WTC11 (cell line): ENCODE data around the gene DNAL4. TPM values are rescaled to one million over a fixed set of nuclear protein-coding genes. Genes with fewer than 3 reads are reported as not detected.
A peak's percentile ranks its signal among the peaks of the same experiment; 100 is the strongest.

Experiments used
- ATAC-seq: fragments of 200-7000 bp; cut with Tn5 transposase; 2 replicates; pipeline ENCODE4 v1.10.0; 2021; ENCODE audit warnings: mild to moderate bottlenecking, moderate library complexity
- CTCF ChIA-PET: fragments of 300-600 bp; sonication (Branson Sonifier 250); formaldehyde crosslinking; loops from one replicate; lab custom pipeline; 2021; ENCODE audit warnings: antibody characterized with exemption; lab: Charles Lee
- POLR2A ChIA-PET: fragments of 350-600 bp; sonication (Branson Sonifier 250); formaldehyde crosslinking; loops from one replicate; lab custom pipeline; 2021; ENCODE audit warnings: antibody characterized with exemption; lab: Charles Lee
- DNase-seq: peaks from one replicate; pipeline ENCODE4 v3.0.0; 2021; ENCODE audit warnings: low spot score
- H3K27ac Mint-ChIP-seq: 2 replicates; pipeline ENCODE4 v1.8.0; 2021; ENCODE audit warnings: mixed read lengths
- H3K27me3 Mint-ChIP-seq: 2 replicates; pipeline ENCODE4 v1.8.0; 2021; ENCODE audit warnings: low read depth, mild to moderate bottlenecking, moderate library complexity, mixed read lengths
- H3K36me3 Mint-ChIP-seq: 2 replicates; pipeline ENCODE4 v1.8.0; 2021; ENCODE audit warnings: mixed read lengths
- H3K4me1 Mint-ChIP-seq: 2 replicates; pipeline ENCODE4 v1.8.0; 2022; ENCODE audit warnings: mixed read lengths
- H3K4me3 Mint-ChIP-seq: 2 replicates; pipeline ENCODE4 v1.8.0; 2021; ENCODE audit warnings: mild to moderate bottlenecking, moderate library complexity, mixed read lengths
- H3K9me3 Mint-ChIP-seq: 2 replicates; pipeline ENCODE4 v1.8.0; 2021; ENCODE audit warnings: mixed read lengths
- ARID4B ChIP-seq: sonication (generic); formaldehyde crosslinking; IDR thresholded peaks from 2 replicates; pipeline ENCODE4 v1.8.0; 2023; ENCODE audit warnings: missing genetic modification reagents, mild to moderate bottlenecking, borderline replicate concordance
- ATF2 ChIP-seq: sonication (generic); formaldehyde crosslinking; IDR thresholded peaks from 2 replicates; pipeline ENCODE4 v1.8.1; 2022; ENCODE audit warnings: low read depth, missing genetic modification reagents, borderline replicate concordance
- ATF3 ChIP-seq: sonication (generic); formaldehyde crosslinking; conservative IDR thresholded peaks from 2 replicates; pipeline ENCODE4 v1.8.1; 2022; ENCODE audit warnings: mild to moderate bottlenecking, missing genetic modification reagents
- ATF6 ChIP-seq: sonication (generic); formaldehyde crosslinking; IDR thresholded peaks from 2 replicates; pipeline ENCODE4 v1.8.1; 2023; ENCODE audit warnings: mild to moderate bottlenecking, missing genetic modification reagents
- CREM ChIP-seq: sonication (generic); formaldehyde crosslinking; IDR thresholded peaks from 2 replicates; pipeline ENCODE4 v1.8.1; 2022; ENCODE audit warnings: mild to moderate bottlenecking, missing genetic modification reagents, moderate library complexity
- EMX1 ChIP-seq: fragments of 250-450 bp; sonication (Bioruptor Pico); IDR thresholded peaks from 2 replicates; pipeline ENCODE4 v1.8.0; 2021; ENCODE audit warnings: mild to moderate bottlenecking
- ERG ChIP-seq: fragments of 250-450 bp; sonication (Bioruptor Pico); IDR thresholded peaks from 2 replicates; pipeline ENCODE4 v1.8.0; 2021; ENCODE audit warnings: mild to moderate bottlenecking
- GABPB1 ChIP-seq: sonication (generic); formaldehyde crosslinking; IDR thresholded peaks from 2 replicates; pipeline ENCODE4 v1.8.1; 2023; ENCODE audit warnings: mild to moderate bottlenecking, missing genetic modification reagents
- IRF1 ChIP-seq: sonication (generic); formaldehyde crosslinking; IDR thresholded peaks from 2 replicates; pipeline ENCODE4 v1.8.0; 2023; ENCODE audit warnings: missing genetic modification reagents
- JUN ChIP-seq: sonication (generic); formaldehyde crosslinking; IDR thresholded peaks from 2 replicates; pipeline ENCODE4 v1.8.0; 2023; ENCODE audit warnings: mild to moderate bottlenecking, missing genetic modification reagents
- KAT7 ChIP-seq: sonication (generic); formaldehyde crosslinking; IDR thresholded peaks from 2 replicates; pipeline ENCODE4 v1.8.1; 2023; ENCODE audit warnings: missing genetic modification reagents, mild to moderate bottlenecking, borderline replicate concordance
- MXD4 ChIP-seq: fragments of 250-450 bp; sonication (Bioruptor Pico); IDR thresholded peaks from 2 replicates; pipeline ENCODE4 v1.8.0; 2021; ENCODE audit warnings: mild to moderate bottlenecking, moderate library complexity, borderline replicate concordance
- RORB ChIP-seq: fragments of 250-450 bp; sonication (Bioruptor Pico); IDR thresholded peaks from 2 replicates; pipeline ENCODE4 v1.9.0; 2021; ENCODE audit warnings: mild to moderate bottlenecking
- SOX15 ChIP-seq: fragments of 250-450 bp; sonication (Bioruptor Pico); IDR thresholded peaks from 2 replicates; pipeline ENCODE4 v1.9.0; 2021; ENCODE audit warnings: mild to moderate bottlenecking
- SP1 ChIP-seq: sonication (generic); formaldehyde crosslinking; conservative IDR thresholded peaks from 2 replicates; pipeline ENCODE4 v1.8.1; 2022; ENCODE audit warnings: missing genetic modification reagents
- TEAD4 ChIP-seq: sonication (generic); formaldehyde crosslinking; IDR thresholded peaks from 2 replicates; pipeline ENCODE4 v1.8.0; 2022; ENCODE audit warnings: mild to moderate bottlenecking, missing genetic modification reagents
- USF2 ChIP-seq: sonication (generic); formaldehyde crosslinking; IDR thresholded peaks from 2 replicates; pipeline ENCODE4 v1.8.1; 2023; ENCODE audit warnings: mild to moderate bottlenecking, missing genetic modification reagents, moderate library complexity
- ZNF219 ChIP-seq: sonication (generic); formaldehyde crosslinking; IDR thresholded peaks from 2 replicates; pipeline ENCODE4 v1.8.0; 2023; ENCODE audit warnings: missing genetic modification reagents, mild to moderate bottlenecking, borderline replicate concordance
- ZNF263 ChIP-seq: sonication (generic); formaldehyde crosslinking; IDR thresholded peaks from 2 replicates; pipeline ENCODE4 v1.8.1; 2022; ENCODE audit warnings: low read depth, mild to moderate bottlenecking, moderate library complexity, missing genetic modification reagents
- total RNA-seq: library from RNA; stranded (reverse); gene quantifications from 3 replicates; pipeline ENCODE4 v1.2.3, GENCODE V29; 2021

The DNAL4 gene
- total RNA-seq, 1 experiment from 2014 or later, result 11.8 TPM

- no peak for TF ChIP-seq ATF6
- no peak for TF ChIP-seq MXD4 (CRISPR knock-in tag)
- TF ChIP-seq JUN (CRISPR knock-in tag), result no peak
These were observed 48.7 kb upstream of the DNAL4 start (continued) for GRCh38 chr22:38842512-38843200.

- Mint-ChIP-seq H3K27ac (no peak overlapping the region), H3K27me3 (peaks cover 58% of the 10 kb centered on the region), H3K36me3 (no peaks in the 10 kb centered on the region), H3K4me3 (peak overlapping the region; percentile 81; the same call in 1 of the 2 replicates), H3K4me1 (peaks cover 28% of the 10 kb centered on the region), H3K9me3 (no peaks in the 10 kb centered on the region)
- ChIA-PET CTCF (interaction anchor here (1.3 to 3.8 kb wide), 4 partner anchors 29 to 117 kb away, joined by 4 to 51 read pairs (median 7); no protein-coding TSS in a partner anchor), POLR2A (no interaction called here)
- ATAC-seq (no peak), DNase-seq (no peak)
- TF ChIP-seq CREM (no peak), ZNF263 (no peak), KAT7 (CRISPR knock-in tag) (no peak)
These were observed 47.7 kb upstream of the DNAL4 start for GRCh38 chr22:38841635-38842034.

GRCh38 chr22:38841211-38841610, 47.3 kb upstream of the DNAL4 start:
- Mint-ChIP-seq H3K27me3 (peaks cover 54% of the 10 kb centered on the region), H3K9me3 (no peaks in the 10 kb centered on the region), H3K27ac (no peak overlapping the region), H3K4me1 (peaks cover 31% of the 10 kb centered on the region), H3K36me3 (no peaks in the 10 kb centered on the region), H3K4me3 (no peak overlapping the region)
- no peak for ATAC-seq
- TF ChIP-seq ZNF219 (CRISPR knock-in tag) (no peak), ERG (CRISPR knock-in tag) (no peak), RORB (CRISPR knock-in tag) (no peak), ARID4B (no peak), ATF3 (CRISPR knock-in tag) (no peak), TEAD4 (CRISPR knock-in tag) (no peak)
- no peak for DNase-seq
- CTCF ChIA-PET, result interaction anchor here (1.3 to 3.8 kb wide), 3 partner anchors 29 to 75 kb away, joined by 4 to 51 read pairs (median 8); no protein-coding TSS in a partner anchor
- POLR2A ChIA-PET, result no interaction called here

GRCh38 chr22:38840129-38840528, 46.2 kb upstream of the DNAL4 start:
- no peaks in the 10 kb centered on the region for H3K9me3 Mint-ChIP-seq
- peaks cover 38% of the 10 kb centered on the region for H3K4me1 Mint-ChIP-seq
- H3K27ac Mint-ChIP-seq, result no peak overlapping the region
- H3K36me3 Mint-ChIP-seq, result no peaks in the 10 kb centered on the region
- DNase-seq, result no peak
- ChIA-PET CTCF (interaction anchor here (6.7 kb wide), 1 partner anchor 71 kb away, joined by 50 read pairs; no protein-coding TSS in a partner anchor), POLR2A (no interaction called here)
- no peak overlapping the region for H3K4me3 Mint-ChIP-seq
- no peak for ATAC-seq
- peaks cover 43% of the 10 kb centered on the region for H3K27me3 Mint-ChIP-seq
- no peak for TF ChIP-seq USF2 (CRISPR knock-in tag)
- TF ChIP-seq EMX1 (CRISPR knock-in tag), result no peak
- no peak for TF ChIP-seq IRF1 (CRISPR knock-in tag)
- TF ChIP-seq SP1, result no peak
- TF ChIP-seq GABPB1, result no peak
- TF ChIP-seq ATF2 (CRISPR knock-in tag), result no peak
- TF ChIP-seq SOX15 (CRISPR knock-in tag), result no peak
